SK-N-SH (cell line): Measurements from ENCODE around the gene VDAC1.

Experiments used
- CHD2 ChIP-seq: fragments of 150-350 bp; IDR thresholded peaks from 2 replicates; pipeline ENCODE4 v1.6.1; 2018; ENCODE audit warnings: low read length; ENCODE audit not compliant: partially characterized antibody
- CTCF ChIP-seq: fragments of 200-600 bp; sonication (generic); IDR thresholded peaks from 2 replicates; pipeline ENCODE4 v1.6.1; 2017; ENCODE audit warnings: antibody characterized with exemption, mild to moderate bottlenecking, moderate library complexity
- EZH2phosphoT487 ChIP-seq: fragments of 200-600 bp; sonication (generic); IDR thresholded peaks from 2 replicates; pipeline ENCODE4 v1.6.1; 2017; ENCODE audit warnings: low read depth, mixed run types, mild to moderate bottlenecking, antibody characterized with exemption, moderate library complexity, borderline replicate concordance
- FOXJ3 ChIP-seq: sonication (generic); formaldehyde crosslinking; IDR thresholded peaks from 2 replicates; pipeline ENCODE4 v1.5.1; 2020; ENCODE audit warnings: mild to moderate bottlenecking, missing genetic modification reagents
- JUND ChIP-seq: IDR thresholded peaks from 2 replicates; pipeline ENCODE4 v1.4.0; 2012
- MAX ChIP-seq: IDR thresholded peaks from 2 replicates; pipeline ENCODE4 v1.4.0; 2012; ENCODE audit warnings: low read depth
- NFIC ChIP-seq: IDR thresholded peaks from 2 replicates; pipeline ENCODE4 v1.4.0; 2012; ENCODE audit warnings: borderline replicate concordance
- POLR2AphosphoS5 ChIP-seq: IDR thresholded peaks from 2 replicates; pipeline ENCODE4 v1.6.1; 2012; ENCODE audit warnings: low read depth, low read length
- RAD21 ChIP-seq: IDR thresholded peaks from 2 replicates; pipeline ENCODE4 v1.6.1; 2012; ENCODE audit warnings: mild to moderate bottlenecking, low read length
- REST ChIP-seq: IDR thresholded peaks from 2 replicates; pipeline ENCODE4 v1.6.1; 2012; ENCODE audit warnings: mild to moderate bottlenecking, low read depth, low read length, moderate library complexity
- RFX5 ChIP-seq: IDR thresholded peaks from 2 replicates; pipeline ENCODE4 v1.6.1; 2012; ENCODE audit warnings: mild to moderate bottlenecking, improper control_type of control experiment, low read length
- USF2 ChIP-seq: fragments of 150-350 bp; IDR thresholded peaks from 2 replicates; pipeline ENCODE4 v1.6.1; 2017; ENCODE audit warnings: antibody characterized with exemption, low read length, low read depth, borderline replicate concordance

GRCh38 chr5:133933169-133933509, 71.6 kb downstream of the VDAC1 start:
- TF ChIP-seq POLR2AphosphoS5 (no peak), EZH2phosphoT487 (no peak), MAX (no peak), CTCF (no peak), USF2 (no peak), NFIC (no peak), FOXJ3 (CRISPR knock-in tag) (no peak), REST (no peak), RFX5 (no peak), RAD21 (no peak), CHD2 (no peak), JUND (no peak)
